GM12878 (cell line): ENCODE results near the gene SIRT3.

Experiments
- MTA3 ChIP-seq: IDR thresholded peaks from 2 replicates; pipeline ENCODE4 v1.6.1; 2012; ENCODE audit warnings: low read length, inconsistent platforms, borderline replicate concordance
- TF ChIP-seq, protein P1 (sequence below), 3 experiments: IDR thresholded peaks in 2 of 3; conservative IDR thresholded peaks in 1 of 3; 2 replicates each; pipeline ENCODE4 v1.5.1; 2011; ENCODE audit warnings: low read depth in 3 of 3, low read length in 3 of 3, mild to moderate bottlenecking in 3 of 3, control low read depth in 2 of 3, moderate library complexity in 2 of 3, inconsistent platforms in 1 of 3, mixed read lengths in 1 of 3; ENCODE audit not compliant: control insufficient read depth in 2 of 3, insufficient read depth in 1 of 3; ENCODE audit errors: extremely low read depth in 1 of 3

DNA sequence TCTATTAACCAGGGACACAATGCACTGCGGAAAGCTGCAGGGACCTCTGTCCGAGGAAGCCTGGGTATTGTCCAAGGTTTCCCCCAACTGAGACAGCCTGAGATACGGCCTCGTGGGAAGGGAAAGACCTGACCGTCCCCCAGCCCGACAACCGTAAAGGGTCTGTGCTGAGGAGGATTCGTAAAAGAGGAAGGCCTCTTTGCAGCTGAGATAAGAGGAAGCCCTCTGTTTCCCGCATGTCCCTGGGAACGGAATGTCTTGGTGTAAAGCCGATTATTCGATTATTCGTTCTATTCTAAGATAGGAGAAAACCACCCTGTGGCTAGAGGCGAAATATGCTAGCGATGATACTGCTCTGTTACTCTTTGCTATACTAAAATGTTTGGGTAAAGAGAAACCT lies 34.2 kb downstream of the SIRT3 start:
- TF ChIP-seq, protein P1, sequence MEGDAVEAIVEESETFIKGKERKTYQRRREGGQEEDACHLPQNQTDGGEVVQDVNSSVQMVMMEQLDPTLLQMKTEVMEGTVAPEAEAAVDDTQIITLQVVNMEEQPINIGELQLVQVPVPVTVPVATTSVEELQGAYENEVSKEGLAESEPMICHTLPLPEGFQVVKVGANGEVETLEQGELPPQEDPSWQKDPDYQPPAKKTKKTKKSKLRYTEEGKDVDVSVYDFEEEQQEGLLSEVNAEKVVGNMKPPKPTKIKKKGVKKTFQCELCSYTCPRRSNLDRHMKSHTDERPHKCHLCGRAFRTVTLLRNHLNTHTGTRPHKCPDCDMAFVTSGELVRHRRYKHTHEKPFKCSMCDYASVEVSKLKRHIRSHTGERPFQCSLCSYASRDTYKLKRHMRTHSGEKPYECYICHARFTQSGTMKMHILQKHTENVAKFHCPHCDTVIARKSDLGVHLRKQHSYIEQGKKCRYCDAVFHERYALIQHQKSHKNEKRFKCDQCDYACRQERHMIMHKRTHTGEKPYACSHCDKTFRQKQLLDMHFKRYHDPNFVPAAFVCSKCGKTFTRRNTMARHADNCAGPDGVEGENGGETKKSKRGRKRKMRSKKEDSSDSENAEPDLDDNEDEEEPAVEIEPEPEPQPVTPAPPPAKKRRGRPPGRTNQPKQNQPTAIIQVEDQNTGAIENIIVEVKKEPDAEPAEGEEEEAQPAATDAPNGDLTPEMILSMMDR (IDR thresholded peaks at IDR 0.05 in 2 of 3, conservative IDR thresholded peaks at IDR 0.05 in 1 of 3; ENCODE audit: control insufficient read depth in 2 of 3, extremely low read depth in 1 of 3, insufficient read depth in 1 of 3, low read depth in 3 of 3, low read length in 3 of 3): no peak
- no peak for TF ChIP-seq MTA3
